Measurements from ENCODE around the gene BAIAP3.

BAIAP3 gene

GRCh38 chr16:1346422-1347285 lies 13.2 kb downstream of the BAIAP3 start:
- no peak for DNase-seq (ENCODE audit: low spot score)

DNA sequence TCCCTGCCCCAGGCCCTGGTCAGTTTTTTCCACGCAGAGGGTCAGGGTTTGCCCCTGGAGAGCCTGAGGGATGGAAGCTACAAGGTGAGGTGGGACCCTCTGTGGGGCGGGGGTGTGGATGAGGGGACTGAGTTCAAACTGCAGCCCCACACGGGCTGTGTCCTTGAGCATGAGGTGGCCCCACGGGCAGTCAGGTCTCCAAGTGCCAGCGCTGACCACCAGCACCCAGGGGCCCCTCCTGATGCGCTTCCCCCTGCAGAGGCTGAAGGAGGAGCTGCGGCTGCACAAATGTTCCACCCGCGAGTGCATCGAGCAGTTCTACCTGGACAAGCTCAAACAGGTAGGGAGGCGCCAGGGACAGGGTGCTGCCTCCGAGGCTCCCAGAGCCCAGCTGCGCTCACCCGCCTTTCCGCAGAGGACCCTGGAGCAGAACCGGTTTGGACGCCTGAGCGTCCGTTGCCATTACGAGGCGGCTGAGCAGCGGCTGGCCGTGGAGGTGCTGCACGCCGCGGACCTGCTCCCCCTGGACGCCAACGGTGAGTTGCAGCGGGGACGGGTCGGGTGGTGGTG lies 13.9 kb downstream of the BAIAP3 start:
- no peak for DNase-seq (ENCODE audit: low spot score)

GRCh38 chr16:1347962-1348361 lies 14.5 kb downstream of the BAIAP3 start:
- DNase-seq (ENCODE audit: low spot score) = no peak

DNA sequence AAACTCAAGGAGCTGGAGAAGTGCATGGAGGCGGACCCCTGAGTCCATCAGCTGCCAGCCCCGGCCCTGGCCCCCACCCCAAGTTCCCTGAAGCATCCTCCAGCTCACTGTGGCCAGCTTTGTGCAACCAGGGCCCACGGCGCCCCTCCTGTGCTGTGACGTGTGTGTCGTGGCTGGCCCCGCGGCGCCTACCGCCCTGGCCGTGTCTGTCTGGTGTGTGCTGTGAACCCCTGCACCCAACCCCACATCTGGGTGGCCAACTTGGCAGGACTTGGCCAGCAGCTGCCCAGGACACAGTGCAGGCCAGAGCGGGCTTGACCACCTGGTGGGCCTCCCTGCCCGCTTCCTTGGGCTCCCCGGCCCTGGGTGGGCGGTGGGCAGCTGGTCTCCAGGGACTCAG lies 15.0 kb downstream of the BAIAP3 start:
- DNase-seq (ENCODE audit: low spot score) = no peak

DNA sequence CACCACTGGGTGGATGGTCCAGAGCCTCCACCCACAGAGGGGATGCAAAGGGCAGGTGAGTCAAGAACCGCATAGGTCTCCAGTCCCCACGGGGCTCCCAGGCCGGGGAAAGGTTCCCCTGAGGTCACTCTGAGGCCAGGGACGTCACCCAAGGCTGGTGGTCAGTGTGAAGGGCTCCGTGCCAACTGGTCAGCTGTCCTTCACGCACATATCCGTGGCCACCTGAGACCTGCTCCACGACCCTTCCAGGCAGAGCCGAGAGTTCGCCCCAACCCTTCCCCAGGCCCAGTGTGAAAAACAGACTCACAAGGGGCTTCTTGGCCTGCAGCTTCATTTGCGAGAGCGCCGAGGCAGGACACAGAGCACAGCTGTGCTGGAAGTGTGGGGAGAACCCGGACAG lies 15.5 kb downstream of the BAIAP3 start:
- no peak for DNase-seq (ENCODE audit: low spot score)

- DNase-seq (ENCODE audit: low spot score) = no peak
Measured at GRCh38 chr16:1349351-1349750, 15.9 kb downstream of the BAIAP3 start.

GRCh38 chr16:1349951-1350350 lies 16.5 kb downstream of the BAIAP3 start:
- no peak for DNase-seq (ENCODE audit: low spot score)

- DNase-seq (ENCODE audit: low spot score) = no peak
Measured at GRCh38 chr16:1350691-1351090, 17.2 kb downstream of the BAIAP3 start.

- no peak for DNase-seq (ENCODE audit: low spot score)
Measured at GRCh38 chr16:1351215-1351581, 17.8 kb downstream of the BAIAP3 start.

GRCh38 chr16:1351582-1352362 lies 18.3 kb downstream of the BAIAP3 start, which contains the start of the genes GNPTG and TSR3:
Gene GNPTG (plus strand): TSS chr16:1351931. CDS start chr16:1351966, 35 bp downstream.
Gene TSR3 (minus strand): TSS chr16:1351878. CDS start chr16:1351804, 74 bp downstream.
- DNase-seq (ENCODE audit: low spot score) = peak; percentile 68

DNA sequence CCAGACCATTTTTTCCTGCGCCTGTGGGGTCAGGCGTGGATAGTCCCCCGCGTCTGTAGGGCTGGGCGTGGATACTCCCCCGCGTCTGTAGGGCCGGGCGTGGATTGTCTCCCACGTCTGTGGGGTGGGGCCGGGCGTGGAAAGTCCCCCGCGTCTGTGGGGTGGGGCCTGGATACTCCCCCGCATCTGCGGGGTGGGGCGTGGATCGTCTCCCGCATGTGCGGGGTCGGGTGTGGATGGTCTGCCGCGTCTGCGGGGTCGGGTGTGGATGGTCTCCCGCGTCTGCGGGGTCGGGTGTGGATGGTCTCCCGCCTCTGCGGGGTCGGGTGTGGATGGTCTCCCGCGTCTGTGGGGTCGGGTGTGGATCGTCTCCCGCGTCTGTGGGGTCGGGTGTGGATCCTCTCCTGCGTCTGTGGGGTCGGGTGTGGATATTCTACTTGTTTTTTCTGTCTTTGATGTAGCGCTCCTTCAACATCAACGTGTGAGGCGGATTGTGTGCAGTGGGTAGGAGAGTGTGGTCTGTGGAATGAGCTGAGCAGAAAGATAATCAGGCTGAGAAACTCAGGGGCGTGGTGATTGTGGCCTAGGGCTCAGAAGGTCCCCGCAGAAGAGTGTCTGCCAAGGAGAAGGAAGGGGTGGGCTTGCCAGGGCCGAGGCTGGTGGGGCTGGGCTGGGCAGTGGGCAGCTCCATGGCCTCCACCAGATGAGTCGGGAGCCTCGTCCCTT lies 21.5 kb downstream of the BAIAP3 start:
- no peak for DNase-seq (ENCODE audit: low spot score)

- no peak for DNase-seq (ENCODE audit: low spot score)
Measured at GRCh38 chr16:1355591-1355990, 22.1 kb downstream of the BAIAP3 start.

GRCh38 chr16:1356061-1356900 lies 22.8 kb downstream of the BAIAP3 start:
- DNase-seq (ENCODE audit: low spot score) = no peak

DNA sequence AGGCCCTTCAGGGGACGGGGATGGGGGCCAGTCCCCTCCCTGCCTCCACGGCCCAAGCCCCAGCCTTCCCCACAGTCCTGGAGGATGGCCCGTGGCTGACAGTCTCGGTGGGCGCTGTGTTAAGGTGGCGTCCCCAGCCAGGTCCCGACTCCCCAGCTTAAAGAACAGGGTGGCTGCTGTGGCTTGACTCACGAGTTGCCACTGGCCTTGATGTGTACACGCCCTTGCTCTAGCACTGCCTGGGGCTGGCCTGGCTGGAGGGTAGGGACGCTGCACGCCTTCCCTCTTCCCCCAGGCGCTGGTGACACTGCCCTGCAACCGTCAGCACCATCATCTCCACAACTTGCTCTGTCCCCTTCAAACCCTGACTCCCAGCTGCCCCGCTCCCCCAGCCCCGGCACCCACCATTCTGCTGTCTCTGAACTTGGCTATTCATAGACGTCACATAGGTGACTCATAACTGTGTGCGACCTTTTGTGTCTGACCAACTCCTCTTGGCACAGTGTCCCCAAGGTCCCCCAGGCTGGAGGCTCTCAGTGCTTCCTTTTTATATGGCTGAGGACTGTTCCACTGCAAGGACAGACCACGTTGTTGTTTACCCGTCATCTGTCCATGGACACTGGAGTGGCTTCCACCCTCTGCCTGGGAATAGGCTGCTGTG lies 24.6 kb downstream of the BAIAP3 start:
- no peak for DNase-seq (ENCODE audit: low spot score)

DNA sequence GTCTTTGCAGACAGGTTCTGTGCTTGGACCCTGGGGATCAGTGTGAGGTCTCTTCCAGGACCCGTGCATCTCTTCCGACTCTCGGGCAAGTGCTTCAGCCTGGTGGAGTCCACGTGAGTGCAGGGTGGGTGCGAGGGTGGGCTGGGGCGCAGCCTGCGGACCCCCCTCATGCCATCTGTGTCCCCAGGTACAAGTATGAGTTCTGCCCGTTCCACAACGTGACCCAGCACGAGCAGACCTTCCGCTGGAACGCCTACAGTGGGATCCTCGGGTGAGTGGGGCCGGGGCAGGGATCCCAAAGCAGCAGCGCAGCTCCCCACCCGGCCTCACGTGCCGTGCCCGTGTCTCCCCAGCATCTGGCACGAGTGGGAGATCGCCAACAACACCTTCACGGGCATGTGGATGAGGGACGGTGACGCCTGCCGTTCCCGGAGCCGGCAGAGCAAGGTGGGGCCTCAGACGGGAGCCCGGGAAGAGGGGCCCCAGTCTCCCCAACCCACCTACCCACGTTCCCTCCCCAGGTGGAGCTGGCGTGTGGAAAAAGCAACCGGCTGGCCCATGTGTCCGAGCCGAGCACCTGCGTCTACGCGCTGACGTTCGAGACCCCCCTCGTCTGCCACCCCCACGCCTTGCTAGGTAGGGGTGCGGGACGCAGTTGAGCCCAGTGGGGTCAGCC lies 28.4 kb downstream of the BAIAP3 start:
- DNase-seq (ENCODE audit: low spot score) = no peak

- DNase-seq (ENCODE audit: low spot score) = no peak
Measured at GRCh38 chr16:1362807-1363206, 29.4 kb downstream of the BAIAP3 start.

GRCh38 chr16:1363501-1364041 lies 30.1 kb downstream of the BAIAP3 start:
- DNase-seq (ENCODE audit: low spot score) = peak; percentile 58

- no peak for DNase-seq (ENCODE audit: low spot score)
Measured at GRCh38 chr16:1364510-1364909, 31.1 kb downstream of the BAIAP3 start.

GRCh38 chr16:1366060-1366711 lies 32.7 kb downstream of the BAIAP3 start:
- DNase-seq (ENCODE audit: low spot score) = no peak
